ENCODE results near the gene HIP1. TPM values are rescaled to one million over a fixed set of nuclear protein-coding genes. Genes with fewer than 3 reads are reported as not detected.
A peak's percentile ranks its signal among the peaks of the same experiment; 100 is the strongest.

Gene HIP1
- total and polyA plus RNA-seq, 2 of the 13 experiments (the other 11 are each of a cell fraction or from before 2014, with no cell fraction given) = 4.5 to 6.2 TPM

- 0 out of 2 replicates have a peak, but pooled peaks have one; percentile 16 for TF ChIP-seq ZBTB14 (CRISPR knock-in tag; IDR thresholded peaks at IDR 0.05)
- TF ChIP-seq RFXANK (CRISPR knock-in tag; IDR thresholded peaks at IDR 0.05) = no peak
- 0 out of 2 replicates have a peak, but pooled peaks have one; percentile 19 for TF ChIP-seq ZFP91 (CRISPR knock-in tag; IDR thresholded peaks at IDR 0.05; ENCODE audit: borderline replicate concordance)
- no peak for TF ChIP-seq ARID5B (CRISPR knock-in tag; IDR thresholded peaks at IDR 0.05)
- peak; percentile 63 for TF ChIP-seq HNRNPK (IDR thresholded peaks at IDR 0.05; ENCODE audit: low read depth, low read length, poor library complexity, severe bottlenecking)
- no peak for TF ChIP-seq DBP (CRISPR knock-in tag; IDR thresholded peaks at IDR 0.05; ENCODE audit: not compliant biosample characterization)
- TF ChIP-seq TMF1 (CRISPR knock-in tag; IDR thresholded peaks at IDR 0.05; ENCODE audit: low read depth) = 0 out of 2 replicates have a peak, but pooled peaks have one; percentile 38
- peak; percentile 55; the same call in 1 of the 2 replicates for TF ChIP-seq MTA1 (CRISPR knock-in tag; IDR thresholded peaks at IDR 0.05; ENCODE audit: borderline replicate concordance)
- TF ChIP-seq ZBTB43 (CRISPR knock-in tag; conservative IDR thresholded peaks at IDR 0.05) = peak; percentile 50; the same call in 1 of the 2 replicates
- peak; percentile 53 for TF ChIP-seq ZNF687 (CRISPR knock-in tag; IDR thresholded peaks at IDR 0.05)
- TF ChIP-seq SYNCRIP (IDR thresholded peaks at IDR 0.05; ENCODE audit: insufficient read depth, low read depth, low read length) = no peak
- TF ChIP-seq DDIT3 (CRISPR knock-in tag; IDR thresholded peaks at IDR 0.05) = no peak
These were observed 99.5 kb downstream of the HIP1 start (continued) for GRCh38 chr7:75639071-75639885.

All from HepG2 (cell line).